HL-60 (cell line): ENCODE results near the gene CANX.

Source experiments
- DNase-seq, 2 experiments: peaks; one replicate each; pipeline ENCODE4 v3.0.0-alpha.2; 2010 to 2020; ENCODE audit warnings: low read depth in 1 of 2, low spot score in 1 of 2
- H3K27ac ChIP-seq: fragments of 250-450 bp; sonication (Bioruptor Pico); replicated peaks from 2 replicates; pipeline ENCODE4 v1.5.1; 2020; ENCODE audit warnings: mild to moderate bottlenecking, moderate library complexity
- H3K27me3 ChIP-seq: fragments of 250-450 bp; sonication (Bioruptor Pico); 2 replicates; pipeline ENCODE4 v1.5.1; 2021; ENCODE audit warnings: mild to moderate bottlenecking, moderate library complexity; ENCODE audit not compliant: insufficient read depth, poor library complexity, severe bottlenecking
- H3K4me3 ChIP-seq: replicated peaks from 2 replicates; pipeline ENCODE4 v1.5.1; 2011; ENCODE audit warnings: mild to moderate bottlenecking, control low read depth, low read length; ENCODE audit not compliant: insufficient read depth
- CTCF ChIP-seq: IDR thresholded peaks from one replicate; pipeline ENCODE4 v1.5.1; 2011; ENCODE audit warnings: low read length, control low read depth, inconsistent platforms; ENCODE audit not compliant: insufficient read depth
- GABPA ChIP-seq: IDR thresholded peaks from 2 replicates; pipeline ENCODE4 v1.6.1; 2012; ENCODE audit warnings: low read depth
- POLR2AphosphoS5 ChIP-seq: IDR thresholded peaks from 2 replicates; pipeline ENCODE4 v1.6.1; 2012; ENCODE audit warnings: low read depth
- REST ChIP-seq: IDR thresholded peaks from 2 replicates; pipeline ENCODE4 v1.6.1; 2012; ENCODE audit warnings: low read depth; ENCODE audit not compliant: insufficient replicate concordance
- SPI1 ChIP-seq: IDR thresholded peaks from 2 replicates; pipeline ENCODE4 v1.6.1; 2012; ENCODE audit warnings: low read depth, mild to moderate bottlenecking, borderline replicate concordance

Gene CANX

DNA sequence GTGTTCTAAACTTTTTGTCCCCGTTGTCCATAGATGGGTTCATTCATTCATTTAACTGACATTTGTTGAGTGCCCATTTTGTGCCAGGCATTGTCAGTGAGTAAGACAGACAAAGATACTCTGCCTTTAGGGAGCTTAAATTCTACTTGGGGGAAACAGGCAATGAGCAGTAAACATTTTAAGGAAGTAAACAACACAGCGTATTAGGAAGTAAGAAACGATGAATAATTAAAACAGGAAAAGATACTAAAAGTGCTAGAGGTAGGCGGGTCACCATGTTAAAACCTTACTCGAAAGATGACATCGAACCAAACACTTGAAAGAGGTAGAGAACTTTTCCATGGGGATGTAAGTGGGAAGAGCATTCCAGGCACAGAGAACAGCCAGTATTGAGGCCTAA is 28.3 kb downstream of the CANX start:
- Histone ChIP-seq H3K27ac (no peak overlapping the region), H3K27me3 (no peaks in the 10 kb centered on the region), H3K4me3 (no peak overlapping the region)
- DNase-seq, result no peak
- TF ChIP-seq REST (no peak), POLR2AphosphoS5 (no peak), CTCF (no peak), GABPA (no peak), SPI1 (no peak)

DNA sequence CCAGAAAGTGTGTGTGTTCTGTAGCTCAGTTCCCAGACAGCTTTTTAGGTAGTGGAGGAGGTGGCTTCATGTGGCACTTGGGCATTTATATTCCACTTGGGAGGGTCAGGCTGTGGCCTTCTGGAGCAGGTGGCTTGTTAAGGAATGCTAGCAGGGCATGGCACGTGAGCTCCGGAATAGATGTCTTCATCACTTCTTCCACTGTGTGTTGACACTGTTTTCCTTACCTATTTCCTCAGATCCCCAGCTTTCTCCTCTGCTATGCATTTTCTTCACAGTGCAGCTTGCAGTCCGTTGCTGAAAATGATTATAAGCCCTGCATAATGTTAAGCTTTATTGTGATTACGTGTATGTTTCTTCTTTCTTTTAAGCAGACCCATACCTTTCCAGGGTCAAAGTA is 30.5 kb downstream of the CANX start:
- DNase-seq, result no peak
- no peaks in the 10 kb centered on the region for H3K27me3 ChIP-seq
- H3K4me3 ChIP-seq, result no peak overlapping the region
- no peak for TF ChIP-seq REST
- peak; percentile 45; the same call in 1 of the 2 replicates for TF ChIP-seq POLR2AphosphoS5
- H3K27ac ChIP-seq, result no peak overlapping the region

DNA sequence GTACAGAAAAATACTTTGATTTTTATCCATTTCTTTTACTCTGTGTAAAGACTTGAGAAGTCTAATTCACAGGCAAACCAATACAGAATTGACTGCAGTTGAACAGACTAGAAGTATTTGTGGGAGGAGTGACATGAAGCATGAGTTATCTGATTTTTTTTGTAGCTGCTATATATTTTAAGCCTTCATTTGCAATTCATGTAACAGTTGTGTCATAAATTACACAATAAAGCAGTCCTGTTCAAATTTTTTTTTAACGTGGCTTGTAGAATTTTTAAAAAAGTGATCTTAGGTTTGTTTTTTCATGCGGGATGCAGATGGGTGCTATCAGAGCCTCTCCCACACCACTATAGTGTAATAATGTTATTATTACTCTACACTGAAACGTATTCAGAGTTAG is 31.0 kb downstream of the CANX start:
- DNase-seq, result no peak
- Histone ChIP-seq H3K27ac (no peak overlapping the region), H3K4me3 (no peak overlapping the region), H3K27me3 (no peaks in the 10 kb centered on the region)
- TF ChIP-seq SPI1 (no peak), POLR2AphosphoS5 (no peak), GABPA (no peak), CTCF (no peak), REST (no peak)

DNA sequence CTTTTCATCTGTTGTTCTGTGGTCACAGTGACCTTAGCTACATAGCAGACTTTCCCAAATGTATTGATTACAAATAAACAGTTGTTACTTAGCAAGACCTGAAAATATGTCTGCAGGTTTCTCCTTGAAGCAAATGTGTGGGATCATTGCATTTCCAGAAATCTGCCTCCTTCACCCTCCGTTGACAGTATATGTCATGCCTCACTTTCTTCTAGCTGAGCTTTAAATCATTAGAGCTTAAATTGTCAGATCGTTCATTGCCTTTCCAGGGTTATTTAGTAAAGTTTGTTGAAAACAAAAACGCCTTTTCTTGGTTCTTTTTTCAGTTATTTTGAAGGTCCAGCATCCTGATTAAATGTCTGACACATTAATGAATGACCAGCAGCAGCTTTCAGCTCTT is 31.6 kb downstream of the CANX start:
- no peak for TF ChIP-seq POLR2AphosphoS5
- no peak for TF ChIP-seq GABPA
- no peak for TF ChIP-seq REST
- TF ChIP-seq CTCF, result no peak
- TF ChIP-seq SPI1, result no peak
- Histone ChIP-seq H3K27me3 (no peaks in the 10 kb centered on the region), H3K27ac (peak overlapping the region; percentile 79), H3K4me3 (no peak overlapping the region)
- no peak for DNase-seq
